B cell (primary cell): ENCODE data around the gene RNF213.

Source experiments
- EZH2 ChIP-seq: IDR thresholded peaks from 2 replicates; pipeline ENCODE4 v1.6.1; 2012; ENCODE audit warnings: borderline replicate concordance, low read depth, mild to moderate bottlenecking, moderate library complexity, low read length; ENCODE audit not compliant: insufficient read depth, poor library complexity, severe bottlenecking
- TF ChIP-seq, protein P1 (sequence below): fragments of 200-600 bp; IDR thresholded peaks from one replicate; pipeline ENCODE4 v1.8.0; 2022; ENCODE audit warnings: antibody characterized with exemption, mild to moderate bottlenecking

GRCh38 chr17:80223838-80224497 is 36.7 kb upstream of the RNF213 start:
- no peak for TF ChIP-seq EZH2
- TF ChIP-seq, protein P1, sequence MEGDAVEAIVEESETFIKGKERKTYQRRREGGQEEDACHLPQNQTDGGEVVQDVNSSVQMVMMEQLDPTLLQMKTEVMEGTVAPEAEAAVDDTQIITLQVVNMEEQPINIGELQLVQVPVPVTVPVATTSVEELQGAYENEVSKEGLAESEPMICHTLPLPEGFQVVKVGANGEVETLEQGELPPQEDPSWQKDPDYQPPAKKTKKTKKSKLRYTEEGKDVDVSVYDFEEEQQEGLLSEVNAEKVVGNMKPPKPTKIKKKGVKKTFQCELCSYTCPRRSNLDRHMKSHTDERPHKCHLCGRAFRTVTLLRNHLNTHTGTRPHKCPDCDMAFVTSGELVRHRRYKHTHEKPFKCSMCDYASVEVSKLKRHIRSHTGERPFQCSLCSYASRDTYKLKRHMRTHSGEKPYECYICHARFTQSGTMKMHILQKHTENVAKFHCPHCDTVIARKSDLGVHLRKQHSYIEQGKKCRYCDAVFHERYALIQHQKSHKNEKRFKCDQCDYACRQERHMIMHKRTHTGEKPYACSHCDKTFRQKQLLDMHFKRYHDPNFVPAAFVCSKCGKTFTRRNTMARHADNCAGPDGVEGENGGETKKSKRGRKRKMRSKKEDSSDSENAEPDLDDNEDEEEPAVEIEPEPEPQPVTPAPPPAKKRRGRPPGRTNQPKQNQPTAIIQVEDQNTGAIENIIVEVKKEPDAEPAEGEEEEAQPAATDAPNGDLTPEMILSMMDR = no peak
